ENCODE measurements around the gene FAM161A. TPM values are rescaled to one million over a fixed set of nuclear protein-coding genes. Genes with fewer than 3 reads are reported as not detected.
"Not testable (repeated sequence)": the region's sequence is repeated elsewhere in the genome, so short reads cannot be mapped to it uniquely, and the experiment has no call there.

The FAM161A gene
- polyA plus RNA-seq, 1 donor from 2014 or later = 17.5 TPM

DNA sequence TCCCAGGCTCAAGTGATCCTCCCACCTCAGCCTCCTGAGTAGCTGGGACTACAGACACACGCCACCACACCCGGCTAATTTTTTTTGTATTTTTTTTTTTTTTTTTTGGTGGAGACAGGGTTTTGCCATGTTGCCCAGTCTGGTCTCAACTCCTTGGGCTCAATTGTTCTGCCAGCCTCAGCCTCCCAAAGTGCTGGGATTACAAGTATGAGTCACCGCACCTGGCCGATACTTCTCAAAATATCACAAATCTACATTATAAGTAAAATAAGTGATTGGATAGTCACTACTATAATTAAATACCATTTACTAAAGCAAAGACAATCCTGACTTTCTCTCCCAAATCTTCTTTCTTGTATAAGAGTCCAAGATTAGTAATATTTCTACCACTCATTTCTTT lies 25.5 kb upstream of the FAM161A start:
- H3K9me3 ChIP-seq (ENCODE audit: low read length); H4K20me1 ChIP-seq (ENCODE audit: insufficient read depth); H3K9ac ChIP-seq (ENCODE audit: low read length); H3K36me3 ChIP-seq (ENCODE audit: insufficient read depth, low read length); H3K4me2 ChIP-seq (ENCODE audit: low read length); H3K27ac ChIP-seq (ENCODE audit: low read length); H3F3A ChIP-seq (ENCODE audit: insufficient read depth, low read length, poor library complexity, severe bottlenecking); H3K9me2 ChIP-seq (ENCODE audit: insufficient read depth, low read length); H3K27me3 ChIP-seq (ENCODE audit: insufficient read depth, low read depth, low read length); H3K79me2 ChIP-seq (replicated peaks; ENCODE audit: insufficient read depth, low read length); H3K4me3 ChIP-seq (ENCODE audit: low read length); H2AFZ ChIP-seq (ENCODE audit: low read depth, low read length): not testable (repeated sequence)

DNA sequence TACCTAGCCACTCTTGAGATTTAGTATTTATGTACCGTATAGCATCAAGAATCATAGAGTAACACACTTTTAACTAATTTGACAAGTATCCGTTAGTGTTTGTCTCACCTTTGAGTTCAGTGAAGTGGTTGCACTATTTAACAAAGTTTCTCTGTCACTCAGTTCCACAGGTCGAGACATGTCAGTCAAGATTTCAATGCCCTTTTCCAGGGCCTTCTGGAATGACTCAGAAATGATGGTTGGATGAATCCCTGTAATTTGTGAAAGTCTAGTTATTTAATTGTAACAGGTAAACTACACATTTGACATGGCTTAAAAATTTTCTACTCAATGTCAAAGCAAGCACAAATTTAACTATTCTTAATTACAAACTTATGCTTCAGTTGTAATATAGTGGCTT lies 24.9 kb upstream of the FAM161A start:
- H3K9me2 ChIP-seq (ENCODE audit: insufficient read depth, low read length) = no peaks in the 10 kb centered on the region
- H3K27me3 ChIP-seq (ENCODE audit: insufficient read depth, low read depth, low read length) = no peaks in the 10 kb centered on the region
- peaks cover 3% of the 10 kb centered on the region for H3K79me2 ChIP-seq (replicated peaks; ENCODE audit: insufficient read depth, low read length)
- no peak overlapping the region for H2AFZ ChIP-seq (ENCODE audit: low read depth, low read length)
- no peak overlapping the region for H3K9ac ChIP-seq (ENCODE audit: low read length)
- no peaks in the 10 kb centered on the region for H4K20me1 ChIP-seq (ENCODE audit: insufficient read depth)
- no peak overlapping the region for H3K4me3 ChIP-seq (ENCODE audit: low read length)
- H3K27ac ChIP-seq (ENCODE audit: low read length) = no peak overlapping the region
- H3K36me3 ChIP-seq (ENCODE audit: insufficient read depth, low read length) = peaks cover 7% of the 10 kb centered on the region
- no peaks in the 10 kb centered on the region for H3F3A ChIP-seq (ENCODE audit: insufficient read depth, low read length, poor library complexity, severe bottlenecking)
- H3K4me2 ChIP-seq (ENCODE audit: low read length) = no peak overlapping the region
- TF ChIP-seq EP300 (conservative IDR thresholded peaks at IDR 0.05; ENCODE audit: poor library complexity, severe bottlenecking) = no peak
- no peak for TF ChIP-seq SMC3 (conservative IDR thresholded peaks at IDR 0.05; ENCODE audit: poor library complexity)
- TF ChIP-seq EZH2 (IDR thresholded peaks at IDR 0.05; ENCODE audit: borderline replicate concordance, insufficient read depth, low read length, poor library complexity, severe bottlenecking) = no peak
- no peak for TF ChIP-seq RAD21 (conservative IDR thresholded peaks at IDR 0.05)
- no peak for TF ChIP-seq POLR2AphosphoS5 (IDR thresholded peaks at IDR 0.05)
- TF ChIP-seq MXI1 (conservative IDR thresholded peaks at IDR 0.05; ENCODE audit: poor library complexity, severe bottlenecking) = no peak
- no peak for TF ChIP-seq TAF1 (IDR thresholded peaks at IDR 0.05; ENCODE audit: low read depth)
- TF ChIP-seq, protein P1, sequence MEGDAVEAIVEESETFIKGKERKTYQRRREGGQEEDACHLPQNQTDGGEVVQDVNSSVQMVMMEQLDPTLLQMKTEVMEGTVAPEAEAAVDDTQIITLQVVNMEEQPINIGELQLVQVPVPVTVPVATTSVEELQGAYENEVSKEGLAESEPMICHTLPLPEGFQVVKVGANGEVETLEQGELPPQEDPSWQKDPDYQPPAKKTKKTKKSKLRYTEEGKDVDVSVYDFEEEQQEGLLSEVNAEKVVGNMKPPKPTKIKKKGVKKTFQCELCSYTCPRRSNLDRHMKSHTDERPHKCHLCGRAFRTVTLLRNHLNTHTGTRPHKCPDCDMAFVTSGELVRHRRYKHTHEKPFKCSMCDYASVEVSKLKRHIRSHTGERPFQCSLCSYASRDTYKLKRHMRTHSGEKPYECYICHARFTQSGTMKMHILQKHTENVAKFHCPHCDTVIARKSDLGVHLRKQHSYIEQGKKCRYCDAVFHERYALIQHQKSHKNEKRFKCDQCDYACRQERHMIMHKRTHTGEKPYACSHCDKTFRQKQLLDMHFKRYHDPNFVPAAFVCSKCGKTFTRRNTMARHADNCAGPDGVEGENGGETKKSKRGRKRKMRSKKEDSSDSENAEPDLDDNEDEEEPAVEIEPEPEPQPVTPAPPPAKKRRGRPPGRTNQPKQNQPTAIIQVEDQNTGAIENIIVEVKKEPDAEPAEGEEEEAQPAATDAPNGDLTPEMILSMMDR (IDR thresholded peaks at IDR 0.05; ENCODE audit: poor library complexity, severe bottlenecking) = no peak
- TF ChIP-seq, protein P2, sequence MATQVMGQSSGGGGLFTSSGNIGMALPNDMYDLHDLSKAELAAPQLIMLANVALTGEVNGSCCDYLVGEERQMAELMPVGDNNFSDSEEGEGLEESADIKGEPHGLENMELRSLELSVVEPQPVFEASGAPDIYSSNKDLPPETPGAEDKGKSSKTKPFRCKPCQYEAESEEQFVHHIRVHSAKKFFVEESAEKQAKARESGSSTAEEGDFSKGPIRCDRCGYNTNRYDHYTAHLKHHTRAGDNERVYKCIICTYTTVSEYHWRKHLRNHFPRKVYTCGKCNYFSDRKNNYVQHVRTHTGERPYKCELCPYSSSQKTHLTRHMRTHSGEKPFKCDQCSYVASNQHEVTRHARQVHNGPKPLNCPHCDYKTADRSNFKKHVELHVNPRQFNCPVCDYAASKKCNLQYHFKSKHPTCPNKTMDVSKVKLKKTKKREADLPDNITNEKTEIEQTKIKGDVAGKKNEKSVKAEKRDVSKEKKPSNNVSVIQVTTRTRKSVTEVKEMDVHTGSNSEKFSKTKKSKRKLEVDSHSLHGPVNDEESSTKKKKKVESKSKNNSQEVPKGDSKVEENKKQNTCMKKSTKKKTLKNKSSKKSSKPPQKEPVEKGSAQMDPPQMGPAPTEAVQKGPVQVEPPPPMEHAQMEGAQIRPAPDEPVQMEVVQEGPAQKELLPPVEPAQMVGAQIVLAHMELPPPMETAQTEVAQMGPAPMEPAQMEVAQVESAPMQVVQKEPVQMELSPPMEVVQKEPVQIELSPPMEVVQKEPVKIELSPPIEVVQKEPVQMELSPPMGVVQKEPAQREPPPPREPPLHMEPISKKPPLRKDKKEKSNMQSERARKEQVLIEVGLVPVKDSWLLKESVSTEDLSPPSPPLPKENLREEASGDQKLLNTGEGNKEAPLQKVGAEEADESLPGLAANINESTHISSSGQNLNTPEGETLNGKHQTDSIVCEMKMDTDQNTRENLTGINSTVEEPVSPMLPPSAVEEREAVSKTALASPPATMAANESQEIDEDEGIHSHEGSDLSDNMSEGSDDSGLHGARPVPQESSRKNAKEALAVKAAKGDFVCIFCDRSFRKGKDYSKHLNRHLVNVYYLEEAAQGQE (IDR thresholded peaks at IDR 0.05; ENCODE audit: borderline replicate concordance) = no peak
- H3K9me3 ChIP-seq (ENCODE audit: low read length) = no peaks in the 10 kb centered on the region

All from neural cell (in vitro differentiated cells).